Prostate gland (tissue), 2 donors: ENCODE data around the gene ICOS. TPM values are rescaled to one million over a fixed set of nuclear protein-coding genes. Genes with fewer than 3 reads are reported as not detected.

Experiments
- DNase-seq: peaks from one replicate; pipeline ENCODE4 v3.0.0-alpha.2; 2019; ENCODE audit warnings: low spot score
- H3K27ac ChIP-seq, 2 donors: fragments of 200-600 bp; sonication (generic); 2 replicates each; pipeline ENCODE4 v1.5.1; 2017 to 2019
- H3K27me3 ChIP-seq: fragments of 200-600 bp; sonication (generic); replicated peaks from 2 replicates; pipeline ENCODE4 v1.5.1; 2019; ENCODE audit not compliant: insufficient read depth
- H3K36me3 ChIP-seq, 2 donors: fragments of 200-600 bp; sonication (generic); 1 replicate in 1 of 2; 2 replicates in 1 of 2; pipeline versions ENCODE4 v1.5.1 to v1.8.1; 2017 to 2019
- H3K4me1 ChIP-seq: fragments of 200-600 bp; sonication (generic); replicated peaks from 2 replicates; pipeline ENCODE4 v1.5.1; 2019
- H3K4me3 ChIP-seq, 2 donors: fragments of 200-600 bp; sonication (generic); 2 replicates each; pipeline ENCODE4 v1.5.1; 2017 to 2019
- H3K9me3 ChIP-seq: fragments of 200-600 bp; sonication (generic); 2 replicates; pipeline ENCODE4 v1.5.1; 2017
- CTCF ChIP-seq, 4 experiments: fragments of 200-600 bp in 2 of 4; fragments of 450-650 bp in 2 of 4; sonication (generic) in 2 of 4; IDR thresholded peaks; 1 replicate in 3 of 4; 2 replicates in 1 of 4; pipeline ENCODE4 v1.5.1; 2016 to 2019; ENCODE audit warnings: antibody characterized with exemption in 4 of 4, mild to moderate bottlenecking in 2 of 4, moderate library complexity in 2 of 4
- POLR2A ChIP-seq: fragments of 450-650 bp; IDR thresholded peaks from one replicate; pipeline ENCODE4 v1.6.1; 2016; ENCODE audit warnings: antibody characterized with exemption, mild to moderate bottlenecking
- POLR2AphosphoS5 ChIP-seq: sonication (generic); formaldehyde crosslinking; IDR thresholded peaks from one replicate; pipeline ENCODE4 v1.6.1; 2017; ENCODE audit warnings: antibody characterized with exemption
- WGBS: methylation state at CpG from one replicate; pipeline ENCODE4 v1.1.5; 2018; 5-methylcytosine and 5-hydroxymethylcytosine counted together
- intact Hi-C: fragments of 100-400 bp; cut with DNase I; formaldehyde crosslinking; loops from one replicate; pipeline ENCODE4 v1.14.2; 2022
- total RNA-seq, 2 donors: library from RNA; depleted of rRNA; stranded (reverse); fragments of >200 nt; gene quantifications; one replicate each; pipeline ENCODE4 v1.1.0, GENCODE V29; 2016

Gene ICOS
- total RNA-seq, 2 donors from 2014 or later: 0.09 TPM; not detected in 1

- WGBS: 77% methylated on average over 1 of the region's 1 CpG
- DNase-seq: no peak
- intact Hi-C loops: no loop called here
- Histone ChIP-seq H3K36me3 (no peaks in the 10 kb centered on the region), H3K4me3 (no peak overlapping the region), H3K27me3 (no peaks in the 10 kb centered on the region), H3K4me1 (no peaks in the 10 kb centered on the region), H3K27ac (no peak overlapping the region), H3K9me3 (no peaks in the 10 kb centered on the region)
- no peak for TF ChIP-seq CTCF (IDR thresholded peaks at IDR 0.05)
- no peak for TF ChIP-seq POLR2A
- TF ChIP-seq POLR2AphosphoS5: no peak
These were observed 12.2 kb downstream of the ICOS start for GRCh38 chr2:203948733-203949132.

GRCh38 chr2:203949228-203949627, 12.7 kb downstream of the ICOS start:
- Histone ChIP-seq H3K27ac (no peak overlapping the region), H3K9me3 (no peaks in the 10 kb centered on the region), H3K4me1 (no peaks in the 10 kb centered on the region), H3K27me3 (no peaks in the 10 kb centered on the region), H3K36me3 (no peaks in the 10 kb centered on the region), H3K4me3 (no peak overlapping the region)
- DNase-seq: no peak
- WGBS: 90% methylated on average over 2 of the region's 2 CpGs
- intact Hi-C loops: no loop called here
- TF ChIP-seq CTCF (IDR thresholded peaks at IDR 0.05): no peak
- TF ChIP-seq POLR2A: no peak
- TF ChIP-seq POLR2AphosphoS5: no peak

- WGBS: 39% methylated on average over 10 of the region's 10 CpGs
- Histone ChIP-seq H3K4me3 (no peak overlapping the region), H3K9me3 (no peaks in the 10 kb centered on the region), H3K4me1 (no peaks in the 10 kb centered on the region), H3K27me3 (no peaks in the 10 kb centered on the region), H3K27ac (no peak overlapping the region), H3K36me3 (no peaks in the 10 kb centered on the region)
- intact Hi-C loops: no loop called here
- DNase-seq: no peak
- TF ChIP-seq POLR2A (no peak), POLR2AphosphoS5 (no peak), CTCF (IDR thresholded peaks at IDR 0.05) (no peak)
These were observed 14.9 kb downstream of the ICOS start for GRCh38 chr2:203951366-203951902.

GRCh38 chr2:203959265-203959664, 22.7 kb downstream of the ICOS start:
- H3K4me3 ChIP-seq: no peak overlapping the region
- 86% methylated on average over 4 of the region's 4 CpGs for WGBS
- no peaks in the 10 kb centered on the region for H3K4me1 ChIP-seq

More at GRCh38 chr2:203959265-203959664, 22.7 kb downstream of the ICOS start:
- no peaks in the 10 kb centered on the region for H3K9me3 ChIP-seq
- TF ChIP-seq CTCF (IDR thresholded peaks at IDR 0.05): no peak
- TF ChIP-seq POLR2AphosphoS5: no peak
- no peak for TF ChIP-seq POLR2A
- DNase-seq: no peak
- no peaks in the 10 kb centered on the region for H3K27me3 ChIP-seq
- H3K36me3 ChIP-seq: no peaks in the 10 kb centered on the region
- no peak overlapping the region for H3K27ac ChIP-seq
- intact Hi-C loops: no loop called here
